Measurements from ENCODE around the gene PREX1.

PREX1 gene

DNA sequence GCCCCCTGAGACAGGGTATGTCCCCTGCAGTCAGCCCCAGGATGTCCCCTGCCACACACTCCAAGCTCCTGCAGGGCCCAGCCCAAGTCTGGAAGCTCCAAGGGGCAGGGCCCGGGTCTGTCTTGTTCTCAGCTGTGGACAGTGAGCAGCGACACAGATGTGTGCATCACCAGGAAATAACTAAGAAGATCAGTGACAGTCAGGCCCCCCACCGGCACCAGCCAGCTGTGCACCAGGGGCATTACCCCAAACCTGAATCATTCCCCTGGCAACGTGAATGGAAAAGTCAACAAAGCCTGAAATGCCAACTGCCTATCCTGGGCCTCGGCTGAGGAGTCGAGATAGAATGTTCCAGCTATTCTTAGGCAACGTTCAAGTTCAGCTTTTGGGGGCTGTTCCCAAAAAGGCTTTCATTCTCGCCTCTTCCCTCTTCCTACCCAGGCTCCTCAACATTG is 105.0 kb downstream of the PREX1 start:
- Histone ChIP-seq H3K9me3 (replicated peaks in 1 of 2; ENCODE audit: control insufficient read depth in 2 of 2, insufficient read depth in 1 of 2, low read depth in 1 of 2, low read length in 2 of 2) (no peaks in the 10 kb centered on the region), H2BK5ac (ENCODE audit: low read length) (no peak overlapping the region), H3K4ac (ENCODE audit: low read length) (no peak overlapping the region), H3K4me3 (ENCODE audit: low read length in 2 of 2) (no peak overlapping the region), H2BK120ac (ENCODE audit: low read depth, low read length) (no peak overlapping the region), H3K18ac (ENCODE audit: low read length) (no peak overlapping the region), H3K14ac (ENCODE audit: low read length) (no peak overlapping the region), H4K91ac (ENCODE audit: low read depth, low read length, poor library complexity) (no peak overlapping the region), H3K79me1 (ENCODE audit: low read depth, low read length) (no peaks in the 10 kb centered on the region), H3K27ac (replicated peaks; ENCODE audit: low read length) (no peak overlapping the region), H3K27me3 (ENCODE audit: control insufficient read depth in 3 of 3, insufficient read depth in 3 of 3, low read depth in 1 of 3, low read length in 3 of 3) (no peaks in the 10 kb centered on the region), H2BK12ac (ENCODE audit: low read length) (no peak overlapping the region), H3K23ac (ENCODE audit: low read depth, low read length, poor library complexity) (no peak overlapping the region), H2BK15ac (ENCODE audit: low read length) (no peak overlapping the region), H2AFZ (ENCODE audit: low read length) (no peak overlapping the region), H3K4me2 (ENCODE audit: insufficient read depth, low read length, poor library complexity, severe bottlenecking) (no peak overlapping the region), H3K4me1 (ENCODE audit: control insufficient read depth in 2 of 2, insufficient read depth in 1 of 2, low read depth in 1 of 2, low read length in 2 of 2) (peaks cover 0 to 2% of the 10 kb centered on the region in 2 donors), H2AK5ac (ENCODE audit: low read depth, low read length) (no peak overlapping the region), H4K8ac (ENCODE audit: low read depth, low read length) (no peak overlapping the region), H3K36me3 (replicated peaks in 1 of 2; ENCODE audit: control insufficient read depth in 2 of 2, insufficient read depth in 2 of 2, low read length in 2 of 2) (peaks cover 0 to 99% of the 10 kb centered on the region in 2 donors), H3K9ac (ENCODE audit: low read depth, low read length, poor library complexity) (no peak overlapping the region)
- no peak for DNase-seq (ENCODE audit: low spot score)
- WGBS, 2 donors (ENCODE audit: extremely low coverage in 2 of 2, insufficient read length in 2 of 2, insufficient replicate concordance in 1 of 2) = no CpG with 5 or more reads among the region's 8 CpGs

DNA sequence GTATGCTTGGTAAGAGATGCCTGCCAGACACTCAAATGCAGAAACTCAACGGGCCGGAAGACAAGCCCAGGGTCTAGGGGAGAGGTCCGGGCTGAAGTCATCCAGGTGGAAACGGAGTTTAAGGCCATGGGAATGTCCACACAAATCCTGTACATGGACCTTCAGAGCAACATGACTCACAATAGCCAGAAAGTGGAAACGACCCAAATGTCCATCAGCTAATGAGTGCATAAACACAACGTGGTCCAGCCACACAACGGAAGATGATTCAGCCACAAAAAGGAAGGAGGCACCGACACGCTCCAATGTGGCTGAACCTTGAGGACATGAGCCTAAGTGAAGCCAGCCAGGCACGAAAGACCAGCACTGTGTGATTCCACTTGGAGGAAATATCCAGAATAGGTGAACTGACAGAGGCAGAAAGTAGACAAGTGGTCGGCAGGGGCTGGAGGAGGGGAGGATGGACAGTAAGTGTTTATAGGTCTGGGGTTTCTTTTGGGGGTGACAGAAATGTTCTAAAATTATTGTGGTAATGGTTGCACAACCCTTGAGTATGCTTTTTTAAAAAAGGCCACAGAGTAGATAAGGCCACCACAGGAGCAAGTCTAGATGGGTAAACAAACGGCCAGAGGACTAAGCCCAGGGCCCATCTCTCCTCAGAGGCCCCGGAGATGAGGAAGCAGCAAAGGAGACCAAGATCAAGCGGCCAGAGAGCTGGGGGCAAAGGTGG is 105.6 kb downstream of the PREX1 start:
- Histone ChIP-seq H4K91ac (ENCODE audit: low read depth, low read length, poor library complexity) (no peak overlapping the region), H2BK120ac (ENCODE audit: low read depth, low read length) (no peak overlapping the region), H3K27me3 (ENCODE audit: control insufficient read depth in 3 of 3, insufficient read depth in 3 of 3, low read depth in 1 of 3, low read length in 3 of 3) (no peaks in the 10 kb centered on the region), H3K23ac (ENCODE audit: low read depth, low read length, poor library complexity) (no peak overlapping the region), H3K79me1 (ENCODE audit: low read depth, low read length) (no peaks in the 10 kb centered on the region), H3K27ac (replicated peaks; ENCODE audit: low read length) (no peak overlapping the region), H3K4me1 (ENCODE audit: control insufficient read depth in 2 of 2, insufficient read depth in 1 of 2, low read depth in 1 of 2, low read length in 2 of 2) (peaks cover 0 to 2% of the 10 kb centered on the region in 2 donors), H3K4me3 (ENCODE audit: low read length in 2 of 2) (no peak overlapping the region), H3K14ac (ENCODE audit: low read length) (no peak overlapping the region), H3K36me3 (replicated peaks in 1 of 2; ENCODE audit: control insufficient read depth in 2 of 2, insufficient read depth in 2 of 2, low read length in 2 of 2) (peaks cover 0 to 99% of the 10 kb centered on the region in 2 donors), H4K8ac (ENCODE audit: low read depth, low read length) (no peak overlapping the region), H3K9me3 (replicated peaks in 1 of 2; ENCODE audit: control insufficient read depth in 2 of 2, insufficient read depth in 1 of 2, low read depth in 1 of 2, low read length in 2 of 2) (no peaks in the 10 kb centered on the region), H3K4me2 (ENCODE audit: insufficient read depth, low read length, poor library complexity, severe bottlenecking) (no peak overlapping the region), H2BK15ac (ENCODE audit: low read length) (no peak overlapping the region), H2AFZ (ENCODE audit: low read length) (no peak overlapping the region), H3K18ac (ENCODE audit: low read length) (no peak overlapping the region), H2AK5ac (ENCODE audit: low read depth, low read length) (no peak overlapping the region), H2BK5ac (ENCODE audit: low read length) (no peak overlapping the region), H3K4ac (ENCODE audit: low read length) (no peak overlapping the region), H3K9ac (ENCODE audit: low read depth, low read length, poor library complexity) (no peak overlapping the region), H2BK12ac (ENCODE audit: low read length) (no peak overlapping the region)
- no CpG with 5 or more reads among the region's 14 CpGs for WGBS, 2 donors (ENCODE audit: extremely low coverage in 2 of 2, insufficient read length in 2 of 2, insufficient replicate concordance in 1 of 2)
- no peak for DNase-seq (ENCODE audit: low spot score)

DNA sequence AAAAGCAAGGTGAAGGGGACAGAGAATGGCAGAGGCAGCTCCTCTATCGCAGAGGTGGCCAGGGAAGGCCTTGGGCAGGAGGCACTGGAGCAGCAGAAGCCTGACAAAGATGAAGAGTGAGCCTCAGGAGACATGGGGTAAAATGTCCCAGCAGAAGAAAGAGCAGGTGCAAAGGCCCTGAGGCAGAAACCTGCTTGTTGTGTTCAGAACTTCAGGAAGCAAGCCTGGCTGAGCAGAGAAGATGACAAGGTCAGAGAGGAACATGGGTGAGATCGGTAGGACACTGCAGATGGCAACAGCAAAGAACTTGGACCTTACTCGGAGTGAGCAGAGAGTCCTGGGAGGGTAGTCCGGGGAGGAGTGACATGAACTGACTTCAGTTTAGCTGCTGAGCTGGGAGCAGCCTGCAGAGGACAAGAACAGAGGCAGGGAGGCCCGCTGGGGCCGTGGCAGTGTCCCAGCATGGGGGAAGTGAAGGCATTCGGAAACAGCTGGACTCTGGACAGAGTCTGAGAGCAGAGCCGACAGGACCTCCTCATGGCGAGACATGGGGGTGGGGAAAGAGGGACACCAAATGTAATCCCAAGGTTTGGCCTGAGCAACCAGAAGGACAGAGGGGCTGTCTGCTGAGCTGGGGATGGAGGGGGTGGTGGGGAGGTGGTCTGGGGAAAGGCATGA is 106.3 kb downstream of the PREX1 start:
- Histone ChIP-seq H3K4me1 (ENCODE audit: control insufficient read depth in 2 of 2, insufficient read depth in 1 of 2, low read depth in 1 of 2, low read length in 2 of 2) (peaks cover 0 to 2% of the 10 kb centered on the region in 2 donors), H3K4ac (ENCODE audit: low read length) (no peak overlapping the region), H2BK15ac (ENCODE audit: low read length) (no peak overlapping the region), H3K9me3 (replicated peaks in 1 of 2; ENCODE audit: control insufficient read depth in 2 of 2, insufficient read depth in 1 of 2, low read depth in 1 of 2, low read length in 2 of 2) (no peaks in the 10 kb centered on the region), H3K4me2 (ENCODE audit: insufficient read depth, low read length, poor library complexity, severe bottlenecking) (no peak overlapping the region), H2BK120ac (ENCODE audit: low read depth, low read length) (no peak overlapping the region), H3K14ac (ENCODE audit: low read length) (no peak overlapping the region), H3K18ac (ENCODE audit: low read length) (no peak overlapping the region), H2AK5ac (ENCODE audit: low read depth, low read length) (no peak overlapping the region), H3K23ac (ENCODE audit: low read depth, low read length, poor library complexity) (no peak overlapping the region), H3K4me3 (ENCODE audit: low read length in 2 of 2) (no peak overlapping the region), H4K91ac (ENCODE audit: low read depth, low read length, poor library complexity) (no peak overlapping the region), H3K9ac (ENCODE audit: low read depth, low read length, poor library complexity) (no peak overlapping the region), H2BK5ac (ENCODE audit: low read length) (no peak overlapping the region), H3K27me3 (ENCODE audit: control insufficient read depth in 3 of 3, insufficient read depth in 3 of 3, low read depth in 1 of 3, low read length in 3 of 3) (no peaks in the 10 kb centered on the region), H3K27ac (replicated peaks; ENCODE audit: low read length) (no peak overlapping the region), H3K36me3 (replicated peaks in 1 of 2; ENCODE audit: control insufficient read depth in 2 of 2, insufficient read depth in 2 of 2, low read length in 2 of 2) (peaks cover 0 to 99% of the 10 kb centered on the region in 2 donors), H3K79me1 (ENCODE audit: low read depth, low read length) (no peaks in the 10 kb centered on the region), H2AFZ (ENCODE audit: low read length) (no peak overlapping the region), H2BK12ac (ENCODE audit: low read length) (no peak overlapping the region), H4K8ac (ENCODE audit: low read depth, low read length) (no peak overlapping the region)
- no CpG with 5 or more reads among the region's 9 CpGs for WGBS, 2 donors (ENCODE audit: extremely low coverage in 2 of 2, insufficient read length in 2 of 2, insufficient replicate concordance in 1 of 2)
- no peak for DNase-seq (ENCODE audit: low spot score)

DNA sequence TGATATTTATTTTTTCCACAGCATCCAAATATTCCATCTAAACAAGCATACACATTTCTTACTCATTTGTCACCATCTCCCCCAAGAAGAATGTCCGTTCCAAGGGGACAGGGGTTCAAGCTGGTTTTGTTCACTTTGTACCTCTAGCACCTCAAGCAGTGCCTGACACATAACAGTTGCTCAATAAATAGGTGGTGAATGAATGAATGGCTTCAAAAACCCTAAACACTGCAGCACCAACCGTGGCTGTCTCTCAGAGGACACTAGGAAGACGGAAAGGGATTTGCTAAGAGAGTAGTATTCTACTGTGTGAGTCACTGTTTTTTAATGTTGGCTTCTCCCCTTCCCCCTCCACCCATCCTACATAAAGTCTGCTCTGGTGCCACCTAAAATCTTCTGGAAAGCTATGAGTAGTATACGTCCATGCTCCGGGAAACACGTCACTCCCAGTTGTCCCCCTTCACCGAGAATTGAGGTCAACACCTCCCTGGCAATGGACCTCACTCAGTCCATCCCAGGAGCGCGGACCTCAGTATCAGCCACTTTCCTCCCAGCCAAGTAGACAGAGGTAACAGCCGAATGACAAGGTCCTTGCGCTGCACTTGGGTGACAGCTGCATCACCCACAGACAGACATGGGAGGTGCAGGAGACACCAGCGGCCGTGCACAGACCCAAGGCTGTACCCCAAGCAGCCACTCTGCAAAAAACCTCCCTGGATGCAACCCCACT is 107.4 kb downstream of the PREX1 start:
- H2BK15ac ChIP-seq (ENCODE audit: low read length) = no peak overlapping the region
- H3K4me3 ChIP-seq (ENCODE audit: low read length in 2 of 2) = no peak overlapping the region
- peak overlapping the region; percentile 21 for H3K18ac ChIP-seq (ENCODE audit: low read length)
- no peaks in the 10 kb centered on the region for H3K27me3 ChIP-seq (ENCODE audit: control insufficient read depth in 3 of 3, insufficient read depth in 3 of 3, low read depth in 1 of 3, low read length in 3 of 3)
- H3K36me3 ChIP-seq (replicated peaks in 1 of 2; ENCODE audit: control insufficient read depth in 2 of 2, insufficient read depth in 2 of 2, low read length in 2 of 2) = peaks cover 0 to 99% of the 10 kb centered on the region in 2 donors
- no peak overlapping the region for H2BK12ac ChIP-seq (ENCODE audit: low read length)
- H2BK5ac ChIP-seq (ENCODE audit: low read length) = no peak overlapping the region
- no peak overlapping the region for H3K4me2 ChIP-seq (ENCODE audit: insufficient read depth, low read length, poor library complexity, severe bottlenecking)
- no peak overlapping the region for H2AFZ ChIP-seq (ENCODE audit: low read length)
- no peak overlapping the region for H2BK120ac ChIP-seq (ENCODE audit: low read depth, low read length)
- no peak overlapping the region for H3K23ac ChIP-seq (ENCODE audit: low read depth, low read length, poor library complexity)
- H3K9ac ChIP-seq (ENCODE audit: low read depth, low read length, poor library complexity) = no peak overlapping the region
- H4K91ac ChIP-seq (ENCODE audit: low read depth, low read length, poor library complexity) = no peak overlapping the region
- H3K4ac ChIP-seq (ENCODE audit: low read length) = no peak overlapping the region
- H2AK5ac ChIP-seq (ENCODE audit: low read depth, low read length) = no peak overlapping the region
- H3K9me3 ChIP-seq (replicated peaks in 1 of 2; ENCODE audit: control insufficient read depth in 2 of 2, insufficient read depth in 1 of 2, low read depth in 1 of 2, low read length in 2 of 2) = no peaks in the 10 kb centered on the region
- peak overlapping the region; percentile 22 for H3K14ac ChIP-seq (ENCODE audit: low read length)
- no peak overlapping the region for H3K27ac ChIP-seq (replicated peaks; ENCODE audit: low read length)
- H4K8ac ChIP-seq (ENCODE audit: low read depth, low read length) = no peak overlapping the region
- no peaks in the 10 kb centered on the region for H3K79me1 ChIP-seq (ENCODE audit: low read depth, low read length)
- H3K4me1 ChIP-seq (ENCODE audit: control insufficient read depth in 2 of 2, insufficient read depth in 1 of 2, low read depth in 1 of 2, low read length in 2 of 2) = peaks cover 0 to 3% of the 10 kb centered on the region in 2 donors
- no peak for DNase-seq (ENCODE audit: low spot score)
- no CpG with 5 or more reads among the region's 13 CpGs for WGBS, 2 donors (ENCODE audit: extremely low coverage in 2 of 2, insufficient read length in 2 of 2, insufficient replicate concordance in 1 of 2)
